Measurements from ENCODE around the gene SYNDIG1. TPM values are rescaled to one million over a fixed set of nuclear protein-coding genes. Genes with fewer than 3 reads are reported as not detected.

Gene SYNDIG1
- total RNA-seq, 1 experiment from 2014 or later, result not detected

DNA sequence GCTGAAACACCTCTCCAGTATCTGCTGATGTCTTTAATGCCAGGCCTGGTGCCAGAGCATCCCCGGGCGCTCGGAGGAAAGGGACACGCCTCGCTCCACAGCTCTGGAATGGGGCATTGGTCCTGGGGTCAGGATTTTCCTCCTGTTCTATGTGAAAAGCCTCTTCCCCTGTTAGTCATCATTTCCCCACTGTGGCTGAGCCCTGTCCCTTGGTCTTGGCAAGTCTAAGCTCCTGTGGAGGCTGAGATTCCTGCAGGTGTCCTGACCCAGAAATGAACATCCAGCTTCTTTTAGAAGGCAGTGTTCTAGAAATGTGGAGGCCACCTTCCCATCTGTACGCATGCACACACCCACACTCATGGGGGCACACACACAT, 19.4 kb downstream of the SYNDIG1 start:
- Histone ChIP-seq H3K4me3 (ENCODE audit: low read depth in 2 of 2, low read length in 2 of 2) (no peak overlapping the region), H3K27me3 (ENCODE audit: control insufficient read depth, insufficient read depth, low read length) (peaks cover 2% of the 10 kb centered on the region; the same call in 1 of the 2 replicates), H3K36me3 (ENCODE audit: control insufficient read depth, insufficient read depth, low read length) (no peaks in the 10 kb centered on the region), H3K27ac (ENCODE audit: low read length) (no peak overlapping the region), H3K4me1 (ENCODE audit: control insufficient read depth, insufficient read depth, low read length) (no peaks in the 10 kb centered on the region), H3K9me3 (ENCODE audit: control insufficient read depth, insufficient read depth, low read depth, low read length) (no peaks in the 10 kb centered on the region)
- intact Hi-C loops (cut with micrococcal nuclease; ENCODE audit: unreplicated experiment) (no loop called here), in situ Hi-C loops (cut with HindIII; ENCODE audit: low pct_unique_long_range_greater_than_20kb, low sequenced_read_pairs) (no loop called here)
- DNase-seq (ENCODE audit: low read depth, low spot score) (no peak), ATAC-seq (no peak)
- BruUV-seq (replicated peaks), result no TSS peak
- TF ChIP-seq POLR2AphosphoS5 (IDR thresholded peaks at IDR 0.05; ENCODE audit: low read depth, low read length), result no peak
- TF ChIP-seq, protein P1, sequence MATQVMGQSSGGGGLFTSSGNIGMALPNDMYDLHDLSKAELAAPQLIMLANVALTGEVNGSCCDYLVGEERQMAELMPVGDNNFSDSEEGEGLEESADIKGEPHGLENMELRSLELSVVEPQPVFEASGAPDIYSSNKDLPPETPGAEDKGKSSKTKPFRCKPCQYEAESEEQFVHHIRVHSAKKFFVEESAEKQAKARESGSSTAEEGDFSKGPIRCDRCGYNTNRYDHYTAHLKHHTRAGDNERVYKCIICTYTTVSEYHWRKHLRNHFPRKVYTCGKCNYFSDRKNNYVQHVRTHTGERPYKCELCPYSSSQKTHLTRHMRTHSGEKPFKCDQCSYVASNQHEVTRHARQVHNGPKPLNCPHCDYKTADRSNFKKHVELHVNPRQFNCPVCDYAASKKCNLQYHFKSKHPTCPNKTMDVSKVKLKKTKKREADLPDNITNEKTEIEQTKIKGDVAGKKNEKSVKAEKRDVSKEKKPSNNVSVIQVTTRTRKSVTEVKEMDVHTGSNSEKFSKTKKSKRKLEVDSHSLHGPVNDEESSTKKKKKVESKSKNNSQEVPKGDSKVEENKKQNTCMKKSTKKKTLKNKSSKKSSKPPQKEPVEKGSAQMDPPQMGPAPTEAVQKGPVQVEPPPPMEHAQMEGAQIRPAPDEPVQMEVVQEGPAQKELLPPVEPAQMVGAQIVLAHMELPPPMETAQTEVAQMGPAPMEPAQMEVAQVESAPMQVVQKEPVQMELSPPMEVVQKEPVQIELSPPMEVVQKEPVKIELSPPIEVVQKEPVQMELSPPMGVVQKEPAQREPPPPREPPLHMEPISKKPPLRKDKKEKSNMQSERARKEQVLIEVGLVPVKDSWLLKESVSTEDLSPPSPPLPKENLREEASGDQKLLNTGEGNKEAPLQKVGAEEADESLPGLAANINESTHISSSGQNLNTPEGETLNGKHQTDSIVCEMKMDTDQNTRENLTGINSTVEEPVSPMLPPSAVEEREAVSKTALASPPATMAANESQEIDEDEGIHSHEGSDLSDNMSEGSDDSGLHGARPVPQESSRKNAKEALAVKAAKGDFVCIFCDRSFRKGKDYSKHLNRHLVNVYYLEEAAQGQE (IDR thresholded peaks at IDR 0.05; ENCODE audit: insufficient read depth in 1 of 2, low read depth in 2 of 2, low read length in 1 of 2), result no peak
- TF ChIP-seq SIN3A (IDR thresholded peaks at IDR 0.05; ENCODE audit: borderline replicate concordance, insufficient read depth, low read depth, low read length), result no peak
- TF ChIP-seq, protein P2, sequence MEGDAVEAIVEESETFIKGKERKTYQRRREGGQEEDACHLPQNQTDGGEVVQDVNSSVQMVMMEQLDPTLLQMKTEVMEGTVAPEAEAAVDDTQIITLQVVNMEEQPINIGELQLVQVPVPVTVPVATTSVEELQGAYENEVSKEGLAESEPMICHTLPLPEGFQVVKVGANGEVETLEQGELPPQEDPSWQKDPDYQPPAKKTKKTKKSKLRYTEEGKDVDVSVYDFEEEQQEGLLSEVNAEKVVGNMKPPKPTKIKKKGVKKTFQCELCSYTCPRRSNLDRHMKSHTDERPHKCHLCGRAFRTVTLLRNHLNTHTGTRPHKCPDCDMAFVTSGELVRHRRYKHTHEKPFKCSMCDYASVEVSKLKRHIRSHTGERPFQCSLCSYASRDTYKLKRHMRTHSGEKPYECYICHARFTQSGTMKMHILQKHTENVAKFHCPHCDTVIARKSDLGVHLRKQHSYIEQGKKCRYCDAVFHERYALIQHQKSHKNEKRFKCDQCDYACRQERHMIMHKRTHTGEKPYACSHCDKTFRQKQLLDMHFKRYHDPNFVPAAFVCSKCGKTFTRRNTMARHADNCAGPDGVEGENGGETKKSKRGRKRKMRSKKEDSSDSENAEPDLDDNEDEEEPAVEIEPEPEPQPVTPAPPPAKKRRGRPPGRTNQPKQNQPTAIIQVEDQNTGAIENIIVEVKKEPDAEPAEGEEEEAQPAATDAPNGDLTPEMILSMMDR (IDR thresholded peaks at IDR 0.05), result no peak
- TF ChIP-seq TCF7L2 (IDR thresholded peaks at IDR 0.05; ENCODE audit: low read depth, low read length), result no peak
- ChIA-PET POLR2A (no interaction called here), CTCF (no interaction called here)

DNA sequence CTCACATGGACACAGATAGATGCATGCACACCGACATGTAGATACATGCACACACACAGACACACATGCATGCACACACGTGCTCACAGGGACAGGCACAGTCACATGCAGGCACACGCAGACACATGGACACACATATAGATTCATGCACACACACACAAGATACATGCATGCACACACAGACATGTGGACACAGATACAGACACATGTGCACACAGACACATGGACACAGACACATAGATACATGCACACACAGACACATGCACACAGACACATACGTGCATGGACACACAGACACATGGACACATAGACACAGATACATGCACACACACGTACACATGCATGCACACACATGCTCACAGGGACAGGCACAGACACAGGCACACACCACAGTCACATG, 19.8 kb downstream of the SYNDIG1 start:
- no TSS peak for BruUV-seq (replicated peaks)
- Histone ChIP-seq H3K4me1 (ENCODE audit: control insufficient read depth, insufficient read depth, low read length) (no peaks in the 10 kb centered on the region), H3K27ac (ENCODE audit: low read length) (no peak overlapping the region), H3K36me3 (ENCODE audit: control insufficient read depth, insufficient read depth, low read length) (no peaks in the 10 kb centered on the region), H3K27me3 (ENCODE audit: control insufficient read depth, insufficient read depth, low read length) (peaks cover 2% of the 10 kb centered on the region; the same call in 1 of the 2 replicates), H3K4me3 (ENCODE audit: low read depth in 2 of 2, low read length in 2 of 2) (no peak overlapping the region), H3K9me3 (ENCODE audit: control insufficient read depth, insufficient read depth, low read depth, low read length) (no peaks in the 10 kb centered on the region)
- in situ Hi-C loops (cut with HindIII; ENCODE audit: low pct_unique_long_range_greater_than_20kb, low sequenced_read_pairs) (no loop called here), intact Hi-C loops (cut with micrococcal nuclease; ENCODE audit: unreplicated experiment) (no loop called here)
- ChIA-PET CTCF (no interaction called here), POLR2A (no interaction called here)
- TF ChIP-seq SIN3A (IDR thresholded peaks at IDR 0.05; ENCODE audit: borderline replicate concordance, insufficient read depth, low read depth, low read length), result no peak
- no peak for TF ChIP-seq POLR2AphosphoS5 (IDR thresholded peaks at IDR 0.05; ENCODE audit: low read depth, low read length)
- TF ChIP-seq, protein P2 (IDR thresholded peaks at IDR 0.05), result no peak
- TF ChIP-seq TCF7L2 (IDR thresholded peaks at IDR 0.05; ENCODE audit: low read depth, low read length), result no peak
- TF ChIP-seq, protein P1 (IDR thresholded peaks at IDR 0.05; ENCODE audit: insufficient read depth in 1 of 2, low read depth in 2 of 2, low read length in 1 of 2), result no peak
- ATAC-seq (no peak), DNase-seq (ENCODE audit: low read depth, low spot score) (no peak)

Measured in Panc1 (cell line).